Neural crest cell (in vitro differentiated cells): ENCODE measurements around the gene TNXB. TPM values are rescaled to one million over a fixed set of nuclear protein-coding genes. Genes with fewer than 3 reads are reported as not detected.

Experiments
- DNase-seq: peaks from one replicate; pipeline ENCODE4 v3.0.0; 2021; ENCODE audit warnings: low read depth, mixed read lengths, low spot score
- H3K27ac Mint-ChIP-seq: one replicate; pipeline ENCODE4 v1.8.0; 2021; ENCODE audit warnings: mild to moderate bottlenecking, mixed read lengths; ENCODE audit not compliant: unreplicated experiment
- H3K27me3 Mint-ChIP-seq: 2 replicates; pipeline ENCODE4 v1.8.0; 2021; ENCODE audit warnings: low read depth, mild to moderate bottlenecking, mixed read lengths
- H3K36me3 Mint-ChIP-seq: 2 replicates; pipeline ENCODE4 v1.8.0; 2021; ENCODE audit warnings: low read depth, mild to moderate bottlenecking, mixed read lengths
- H3K4me1 Mint-ChIP-seq: 2 replicates; pipeline ENCODE4 v1.8.0; 2021; ENCODE audit warnings: mixed read lengths
- H3K4me3 Mint-ChIP-seq: one replicate; pipeline ENCODE4 v1.8.0; 2021; ENCODE audit warnings: mild to moderate bottlenecking, mixed read lengths
- H3K9me3 Mint-ChIP-seq: 2 replicates; pipeline ENCODE4 v1.8.0; 2021; ENCODE audit warnings: mixed read lengths
- CTCF ChIP-seq: fragments of 200-600 bp; sonication (generic); conservative IDR thresholded peaks from 2 replicates; pipeline ENCODE4 v1.5.0; 2021; ENCODE audit warnings: antibody characterized with exemption, mild to moderate bottlenecking
- total RNA-seq: library from RNA; stranded (reverse); gene quantifications from 2 replicates; pipeline ENCODE4 v1.2.1, GENCODE V29; 2021

Gene TNXB
- total RNA-seq, 1 donor from 2014 or later, result 6.6 TPM

DNA sequence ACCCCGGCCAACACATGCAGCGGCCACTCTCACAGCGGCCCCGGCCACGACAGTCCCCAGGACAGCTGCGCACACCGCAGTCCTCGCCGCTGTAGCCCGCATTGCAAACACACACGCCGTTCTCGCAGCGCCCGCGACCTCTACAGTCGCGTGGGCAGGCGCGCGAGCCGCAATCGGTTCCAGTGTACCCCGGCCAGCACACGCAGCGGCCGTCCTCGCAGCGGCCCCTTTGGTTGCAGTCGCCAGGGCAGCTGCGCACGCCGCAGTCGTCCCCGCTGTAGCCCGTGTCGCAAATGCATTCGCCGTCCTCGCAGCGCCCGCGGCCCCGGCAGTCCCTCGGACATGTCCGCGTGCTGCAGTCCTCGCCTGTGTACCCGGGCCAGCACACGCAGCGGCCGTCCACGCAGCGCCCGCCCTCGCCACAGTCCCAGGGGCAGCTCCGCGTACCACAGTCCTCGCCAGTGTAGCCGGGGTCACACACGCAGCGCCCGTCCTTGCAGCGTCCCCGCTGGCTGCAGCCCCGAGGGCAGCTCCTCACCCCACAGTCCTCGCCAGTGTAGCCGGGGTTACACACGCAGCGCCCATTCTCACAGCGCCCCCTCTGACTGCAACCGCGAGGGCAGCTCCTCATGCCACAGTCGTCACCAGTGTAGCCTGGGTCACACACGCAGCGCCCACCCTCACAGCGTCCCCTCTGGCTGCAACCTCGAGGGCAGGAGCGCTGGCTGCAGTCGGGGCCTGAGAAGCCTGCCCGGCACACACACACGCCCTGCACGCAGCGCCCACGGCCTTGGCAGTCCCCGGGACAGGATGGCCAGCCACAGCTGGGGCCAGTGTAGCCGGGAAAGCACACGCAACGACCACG is 12.5 kb downstream of the TNXB start:
- H3K4me1 Mint-ChIP-seq, result no peaks in the 10 kb centered on the region
- no peak for DNase-seq
- H3K4me3 Mint-ChIP-seq, result no peak overlapping the region
- no peak for TF ChIP-seq CTCF
- H3K27ac Mint-ChIP-seq, result no peak overlapping the region
- no peaks in the 10 kb centered on the region for H3K27me3 Mint-ChIP-seq
- H3K36me3 Mint-ChIP-seq, result no peaks in the 10 kb centered on the region
- no peaks in the 10 kb centered on the region for H3K9me3 Mint-ChIP-seq

GRCh38 chr6:32096087-32096393 is 13.1 kb downstream of the TNXB start:
- H3K9me3 Mint-ChIP-seq, result no peaks in the 10 kb centered on the region
- TF ChIP-seq CTCF, result no peak

GRCh38 chr6:32095338-32096086 is 13.6 kb downstream of the TNXB start:
- Mint-ChIP-seq H3K4me3 (no peak overlapping the region), H3K27ac (no peak overlapping the region), H3K9me3 (no peaks in the 10 kb centered on the region), H3K4me1 (no peaks in the 10 kb centered on the region), H3K36me3 (no peaks in the 10 kb centered on the region), H3K27me3 (no peaks in the 10 kb centered on the region)
- no peak for TF ChIP-seq CTCF
- DNase-seq, result no peak

More at GRCh38 chr6:32096087-32096393, 13.1 kb downstream of the TNXB start:
- H3K27me3 Mint-ChIP-seq, result no peaks in the 10 kb centered on the region
- H3K27ac Mint-ChIP-seq, result no peak overlapping the region
- no peaks in the 10 kb centered on the region for H3K36me3 Mint-ChIP-seq
- no peak for DNase-seq
- no peaks in the 10 kb centered on the region for H3K4me1 Mint-ChIP-seq
- no peak overlapping the region for H3K4me3 Mint-ChIP-seq

DNA sequence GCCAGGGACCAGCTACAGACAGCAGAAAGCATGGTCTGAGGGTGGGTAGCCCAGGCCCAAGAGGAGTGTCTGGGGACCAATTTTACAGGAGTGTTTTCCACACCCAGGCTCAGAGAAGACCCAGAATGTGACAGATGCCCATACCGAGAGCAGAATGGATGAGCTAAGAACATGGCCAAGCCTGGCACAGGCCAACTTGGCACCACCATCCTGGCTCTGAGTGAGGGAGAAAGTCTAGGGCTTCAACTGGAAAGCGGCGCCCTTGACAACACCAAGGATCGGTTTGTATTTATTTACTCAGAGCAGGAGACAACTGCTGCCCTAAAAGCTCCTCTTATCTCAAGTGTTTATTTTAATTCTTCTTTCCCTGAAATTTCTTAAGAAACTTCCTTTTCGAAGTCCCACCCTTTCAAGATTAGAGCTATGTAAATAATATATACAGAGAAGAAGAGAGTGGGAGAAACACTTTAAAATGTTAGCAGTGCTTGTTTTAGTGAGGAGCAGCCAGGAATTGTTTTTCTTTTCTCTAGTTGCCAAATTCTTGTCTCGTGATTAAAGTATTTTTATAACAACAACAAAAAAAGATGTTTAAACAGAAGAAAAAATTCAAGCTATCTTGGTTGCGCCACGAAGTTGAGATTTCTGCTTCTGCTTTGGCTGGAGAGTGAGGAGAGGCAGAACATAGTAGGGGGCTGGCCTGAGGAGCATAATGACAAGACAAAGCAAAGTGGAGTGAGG is 16.2 kb downstream of the TNXB start:
- DNase-seq, result no peak
- Mint-ChIP-seq H3K4me3 (no peak overlapping the region), H3K27ac (peak overlapping the region; percentile 88), H3K27me3 (peaks cover 13% of the 10 kb centered on the region), H3K4me1 (no peaks in the 10 kb centered on the region), H3K36me3 (no peaks in the 10 kb centered on the region), H3K9me3 (no peaks in the 10 kb centered on the region)
- TF ChIP-seq CTCF, result no peak

- Mint-ChIP-seq H3K27ac (no peak overlapping the region), H3K4me3 (no peak overlapping the region), H3K4me1 (peaks cover under 1% of the 10 kb centered on the region), H3K27me3 (peaks cover 24% of the 10 kb centered on the region), H3K9me3 (no peaks in the 10 kb centered on the region), H3K36me3 (no peaks in the 10 kb centered on the region)
- no peak for TF ChIP-seq CTCF
- no peak for DNase-seq
Measured at GRCh38 chr6:32089082-32089828, 19.9 kb downstream of the TNXB start.
